Neural crest cell (in vitro differentiated cells): ENCODE data around the gene MPZL3. TPM values are rescaled to one million over a fixed set of nuclear protein-coding genes. Genes with fewer than 3 reads are reported as not detected.

Experiments used
- DNase-seq: peaks from one replicate; pipeline ENCODE4 v3.0.0; 2021; ENCODE audit warnings: low read depth, mixed read lengths, low spot score
- H3K27ac Mint-ChIP-seq: one replicate; pipeline ENCODE4 v1.8.0; 2021; ENCODE audit warnings: mild to moderate bottlenecking, mixed read lengths; ENCODE audit not compliant: unreplicated experiment
- H3K27me3 Mint-ChIP-seq: 2 replicates; pipeline ENCODE4 v1.8.0; 2021; ENCODE audit warnings: low read depth, mild to moderate bottlenecking, mixed read lengths
- H3K36me3 Mint-ChIP-seq: 2 replicates; pipeline ENCODE4 v1.8.0; 2021; ENCODE audit warnings: low read depth, mild to moderate bottlenecking, mixed read lengths
- H3K4me1 Mint-ChIP-seq: 2 replicates; pipeline ENCODE4 v1.8.0; 2021; ENCODE audit warnings: mixed read lengths
- H3K4me3 Mint-ChIP-seq: one replicate; pipeline ENCODE4 v1.8.0; 2021; ENCODE audit warnings: mild to moderate bottlenecking, mixed read lengths
- H3K9me3 Mint-ChIP-seq: 2 replicates; pipeline ENCODE4 v1.8.0; 2021; ENCODE audit warnings: mixed read lengths
- CTCF ChIP-seq: fragments of 200-600 bp; sonication (generic); conservative IDR thresholded peaks from 2 replicates; pipeline ENCODE4 v1.5.0; 2021; ENCODE audit warnings: antibody characterized with exemption, mild to moderate bottlenecking
- total RNA-seq: library from RNA; stranded (reverse); gene quantifications from 2 replicates; pipeline ENCODE4 v1.2.1, GENCODE V29; 2021

The MPZL3 gene
- total RNA-seq, 1 donor from 2014 or later: 0.35 TPM

GRCh38 chr11:118291477-118292135, 39.4 kb upstream of the MPZL3 start:
- H3K36me3 Mint-ChIP-seq: peaks cover 2% of the 10 kb centered on the region
- peaks cover 66% of the 10 kb centered on the region for H3K27me3 Mint-ChIP-seq
- peaks cover 4% of the 10 kb centered on the region for H3K9me3 Mint-ChIP-seq
- TF ChIP-seq CTCF: no peak
- no peaks in the 10 kb centered on the region for H3K4me1 Mint-ChIP-seq
- H3K27ac Mint-ChIP-seq: no peak overlapping the region
- DNase-seq: no peak
- no peak overlapping the region for H3K4me3 Mint-ChIP-seq

GRCh38 chr11:118290923-118291322, 38.8 kb upstream of the MPZL3 start:
- no peak overlapping the region for H3K27ac Mint-ChIP-seq
- peaks cover 2% of the 10 kb centered on the region for H3K36me3 Mint-ChIP-seq
- H3K4me3 Mint-ChIP-seq: no peak overlapping the region
- H3K9me3 Mint-ChIP-seq: peaks cover 4% of the 10 kb centered on the region
- H3K4me1 Mint-ChIP-seq: no peaks in the 10 kb centered on the region
- no peak for DNase-seq
- peak; percentile 61 for TF ChIP-seq CTCF
- H3K27me3 Mint-ChIP-seq: peaks cover 71% of the 10 kb centered on the region

GRCh38 chr11:118289401-118289800, 37.2 kb upstream of the MPZL3 start:
- no peak for DNase-seq
- Mint-ChIP-seq H3K36me3 (peaks cover 2% of the 10 kb centered on the region), H3K27ac (no peak overlapping the region), H3K4me3 (no peak overlapping the region), H3K27me3 (peaks cover 60% of the 10 kb centered on the region), H3K9me3 (peaks cover 4% of the 10 kb centered on the region), H3K4me1 (no peaks in the 10 kb centered on the region)
- no peak for TF ChIP-seq CTCF

DNA sequence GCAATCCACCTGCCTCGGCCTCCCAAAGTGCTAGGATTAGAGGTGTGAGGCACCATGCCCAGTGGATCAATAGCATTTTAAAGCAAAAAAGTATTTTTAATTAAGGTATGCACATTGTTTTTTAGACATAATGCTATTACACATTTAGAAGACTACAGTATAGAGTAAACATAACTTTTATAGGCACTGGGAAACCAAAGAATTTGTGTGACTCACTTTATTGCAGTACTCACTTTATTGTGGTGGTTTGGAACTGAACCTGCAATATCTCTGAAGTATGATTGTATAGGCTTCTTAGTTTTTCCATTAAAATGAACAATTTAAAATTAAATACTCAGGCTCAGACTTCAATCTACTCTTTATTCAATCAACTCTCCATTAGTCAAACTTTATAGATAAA, 34.8 kb upstream of the MPZL3 start:
- Mint-ChIP-seq H3K9me3 (peaks cover 4% of the 10 kb centered on the region), H3K4me1 (no peaks in the 10 kb centered on the region), H3K36me3 (peaks cover 2% of the 10 kb centered on the region), H3K4me3 (no peak overlapping the region), H3K27me3 (peaks cover 60% of the 10 kb centered on the region), H3K27ac (no peak overlapping the region)
- DNase-seq: no peak
- no peak for TF ChIP-seq CTCF

DNA sequence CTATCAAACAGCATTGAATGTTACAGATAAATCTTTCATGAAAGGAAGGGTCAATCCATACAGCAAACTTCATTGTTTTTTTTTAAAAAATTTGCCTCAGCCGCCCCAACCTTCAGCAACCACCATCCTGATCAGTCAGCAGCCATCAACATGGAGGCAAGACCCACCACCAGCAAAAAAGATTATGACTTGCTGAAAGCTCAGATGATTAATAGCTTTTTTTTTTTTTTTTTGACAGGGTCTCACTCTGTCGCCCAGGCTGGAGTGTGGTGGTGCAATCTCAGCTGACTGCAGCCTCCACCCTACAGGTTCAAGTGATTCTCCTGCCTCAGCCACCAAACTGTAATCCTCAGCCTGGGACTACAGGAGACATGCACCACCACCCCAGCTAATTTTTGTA, 34.4 kb upstream of the MPZL3 start:
- Mint-ChIP-seq H3K36me3 (peaks cover 2% of the 10 kb centered on the region), H3K27ac (no peak overlapping the region), H3K4me1 (no peaks in the 10 kb centered on the region), H3K27me3 (peaks cover 57% of the 10 kb centered on the region), H3K4me3 (no peak overlapping the region), H3K9me3 (peaks cover 4% of the 10 kb centered on the region)
- no peak for TF ChIP-seq CTCF
- DNase-seq: no peak
